ENCODE results near the gene SNU13. TPM values are rescaled to one million over a fixed set of nuclear protein-coding genes. Genes with fewer than 3 reads are reported as not detected.

SNU13 gene
- total RNA-seq, 1 donor from 2014 or later, result 115 TPM

Other genes with a start within 250 kb of the SNU13 start
- 40.2 to 44.0 TPM (median 42.1 TPM) in 3 replicates for gene TOB2, start 242.1 kb downstream of the SNU13 start, total RNA-seq
- 38.0 to 47.8 TPM (median 44.2 TPM) in 3 replicates for gene PHF5A, start 220.2 kb downstream of the SNU13 start, total RNA-seq
- 66.9 to 69.9 TPM (median 69.4 TPM) in 3 replicates for gene ACO2, start 219.8 kb downstream of the SNU13 start, total RNA-seq
- 41.0 to 47.4 TPM (median 46.6 TPM) in 3 replicates for gene POLR3H, start 144.4 kb downstream of the SNU13 start, total RNA-seq
- 15.6 to 18.3 TPM (median 17.7 TPM) in 3 replicates for gene CSDC2, start 127.9 kb downstream of the SNU13 start, total RNA-seq
- gene PMM1, start 99.0 kb downstream of the SNU13 start, total RNA-seq, result 24.4 to 26.2 TPM (median 25.8 TPM) in 3 replicates
- gene DESI1, start 67.8 kb downstream of the SNU13 start, total RNA-seq, result 35.4 to 37.5 TPM (median 36.7 TPM) in 3 replicates
- gene XRCC6, start 67.6 kb downstream of the SNU13 start, total RNA-seq, result 216 to 221 TPM (median 221 TPM) in 3 replicates
- gene MEI1, start 10.6 kb upstream of the SNU13 start, total RNA-seq, result 0.38 to 2.1 TPM (median 1.3 TPM) in 3 replicates
- 16.9 to 19.1 TPM (median 18.4 TPM) in 3 replicates for gene CCDC134, start 111.8 kb upstream of the SNU13 start, total RNA-seq
- 127 to 130 TPM (median 129 TPM) in 3 replicates for gene SREBF2, start 144.2 kb upstream of the SNU13 start, total RNA-seq
- gene SHISA8, start 226.2 kb upstream of the SNU13 start, total RNA-seq, result not detected in 3 replicates
- gene TNFRSF13C, start 237.9 kb upstream of the SNU13 start, total RNA-seq, result 3.1 to 3.5 TPM (median 3.3 TPM) in 3 replicates